ENCODE data around the gene FANCI. TPM values are rescaled to one million over a fixed set of nuclear protein-coding genes. Genes with fewer than 3 reads are reported as not detected.
A peak's percentile ranks its signal among the peaks of the same experiment; 100 is the strongest.

FANCI gene
- total RNA-seq, 4 donors from 2014 or later = 5.0 to 32.3 (median 15.0) TPM

- Histone ChIP-seq H3K27ac (peak within 1 kb of the TSS; percentile 95 to 97 (median 96)), H3K9me3 (no peaks in the 10 kb centered on the region), H3K4me3 (peak within 1 kb of the TSS; percentile 77 to 98 (median 92)), H3K27me3 (no peaks in the 10 kb centered on the region), H3K36me3 (peaks cover 16 to 41% (median 17%) of the 10 kb centered on the region in 3 donors), H3K4me1 (peaks cover 29 to 56% (median 45%) of the 10 kb centered on the region in 3 donors)
- intact Hi-C loops (cut with DNase I) = no loop called here
- peak in 3 of 4 donors; percentile 89 to 95 (median 93) for TF ChIP-seq POLR2A (IDR thresholded peaks at IDR 0.05)
- peak in 1 of 6 experiments; percentile 14 for TF ChIP-seq CTCF (IDR thresholded peaks at IDR 0.05)
- 0 to 1% methylated on average over 13 to 14 of the region's 85 CpGs for WGBS, 2 donors
- DNase-seq = peak; percentile 93
These were observed 90.9 kb downstream of the FANCI start, which contains the start of gene POLG for GRCh38 chr15:89334510-89335297. Gene POLG (minus strand): TSS chr15:89334824. CDS start chr15:89333754, 1,070 bp downstream.

- TF ChIP-seq POLR2A (IDR thresholded peaks at IDR 0.05) (no peak), CTCF (IDR thresholded peaks at IDR 0.05) (no peak)
- H3K9me3 ChIP-seq = no peaks in the 10 kb centered on the region
- no peaks in the 10 kb centered on the region for H3K27me3 ChIP-seq
- H3K4me3 ChIP-seq = peak overlapping the region; percentile 19 to 93 (median 84)
- intact Hi-C loops (cut with DNase I) = no loop called here
- peak overlapping the region; percentile 95 to 97 (median 96) for H3K27ac ChIP-seq
- WGBS, 2 donors = 11 to 16% methylated on average over 17 to 30 of the region's 40 CpGs
- peaks cover 23 to 48% (median 40%) of the 10 kb centered on the region in 3 donors for H3K4me1 ChIP-seq
- peaks cover 10 to 33% (median 11%) of the 10 kb centered on the region in 3 donors for H3K36me3 ChIP-seq
- no peak for DNase-seq
These were observed 91.7 kb downstream of the FANCI start for GRCh38 chr15:89335298-89336041.

GRCh38 chr15:89338036-89338435 lies 94.3 kb downstream of the FANCI start:
- no peak for DNase-seq
- Histone ChIP-seq H3K36me3 (peaks cover 3 to 8% (median 4%) of the 10 kb centered on the region in 3 donors), H3K27me3 (peaks cover 0 to 4% (median 0%) of the 10 kb centered on the region in 4 donors), H3K4me3 (no peak overlapping the region), H3K4me1 (peaks cover 17 to 22% (median 17%) of the 10 kb centered on the region in 3 donors), H3K9me3 (no peaks in the 10 kb centered on the region), H3K27ac (no peak overlapping the region)
- WGBS, 2 donors = 73 to 79% methylated on average over 5 to 6 of the region's 6 CpGs
- TF ChIP-seq POLR2A (IDR thresholded peaks at IDR 0.05) (no peak), CTCF (IDR thresholded peaks at IDR 0.05) (no peak)
- intact Hi-C loops (cut with DNase I) = no loop called here

GRCh38 chr15:89340573-89340972 lies 96.8 kb downstream of the FANCI start:
- TF ChIP-seq POLR2A (IDR thresholded peaks at IDR 0.05) = no peak
- no peak for TF ChIP-seq CTCF (IDR thresholded peaks at IDR 0.05)
- intact Hi-C loops (cut with DNase I) = no loop called here
- Histone ChIP-seq H3K27ac (no peak overlapping the region), H3K36me3 (no peaks in the 10 kb centered on the region), H3K4me1 (peaks cover 2 to 6% (median 5%) of the 10 kb centered on the region in 3 donors), H3K27me3 (peaks cover 0 to 29% (median 0%) of the 10 kb centered on the region in 4 donors), H3K4me3 (no peak overlapping the region), H3K9me3 (no peaks in the 10 kb centered on the region)
- 68 to 72% methylated on average over 4 to 7 of the region's 7 CpGs for WGBS, 2 donors
- DNase-seq = no peak
